Natural killer cell (primary cell): Measurements from ENCODE around the gene CUX1. TPM values are rescaled to one million over a fixed set of nuclear protein-coding genes. Genes with fewer than 3 reads are reported as not detected.

Experiments used
- ATAC-seq, 3 donors: fragments of 150-1000 bp in 2 of 3; fragments of 200-7000 bp in 1 of 3; cut with Tn5 transposase; 1 replicate in 1 of 3; 2 replicates in 2 of 3; pipeline ENCODE4 v1.10.0; 2021; ENCODE audit warnings: mild to moderate bottlenecking in 2 of 3, moderate library complexity in 2 of 3
- DNase-seq, 2 donors: peaks; one replicate each; pipeline versions ENCODE4 v3.0.0 to v3.0.0-alpha.2; 2013 to 2021; ENCODE audit warnings: mixed read lengths in 1 of 2
- H3K27ac ChIP-seq: one replicate; pipeline ENCODE4 v1.5.1; 2013; ENCODE audit warnings: mild to moderate bottlenecking, low read length
- H3K27me3 ChIP-seq: one replicate; pipeline ENCODE4 v1.6.1; 2013; ENCODE audit warnings: low read length; ENCODE audit not compliant: control insufficient read depth, insufficient read depth
- H3K36me3 ChIP-seq: one replicate; pipeline ENCODE4 v1.6.1; 2013; ENCODE audit warnings: low read length; ENCODE audit not compliant: control insufficient read depth, insufficient read depth
- H3K4me1 ChIP-seq: one replicate; pipeline ENCODE4 v1.6.1; 2013; ENCODE audit warnings: low read length; ENCODE audit not compliant: control insufficient read depth, insufficient read depth
- H3K4me3 ChIP-seq: one replicate; pipeline ENCODE4 v1.5.1; 2013; ENCODE audit warnings: low read length
- H3K9me3 ChIP-seq: one replicate; pipeline ENCODE4 v1.6.1; 2013; ENCODE audit warnings: low read length; ENCODE audit not compliant: control insufficient read depth, insufficient read depth
- H3K27ac Mint-ChIP-seq, 2 donors: one replicate each; pipeline ENCODE4 v1.8.0; 2022; ENCODE audit warnings: mild to moderate bottlenecking in 2 of 2, mixed read lengths in 2 of 2, moderate library complexity in 1 of 2
- H3K27me3 Mint-ChIP-seq, 2 donors: one replicate each; pipeline ENCODE4 v1.8.0; 2022; ENCODE audit warnings: low read depth in 2 of 2, mixed read lengths in 2 of 2
- H3K36me3 Mint-ChIP-seq: one replicate; pipeline ENCODE4 v1.8.0; 2022; ENCODE audit warnings: mixed read lengths
- H3K4me1 Mint-ChIP-seq, 2 donors: one replicate each; pipeline ENCODE4 v1.8.0; 2022; ENCODE audit warnings: mixed read lengths in 2 of 2
- H3K4me3 Mint-ChIP-seq: one replicate; pipeline ENCODE4 v1.8.0; 2022; ENCODE audit warnings: mild to moderate bottlenecking, moderate library complexity, mixed read lengths
- H3K9me3 Mint-ChIP-seq, 2 donors: one replicate each; pipeline ENCODE4 v1.8.0; 2022; ENCODE audit warnings: mixed read lengths in 2 of 2
- CTCF ChIP-seq: fragments of 200-600 bp; IDR thresholded peaks from one replicate; pipeline ENCODE4 v1.8.0; 2022; ENCODE audit warnings: antibody characterized with exemption
- WGBS: methylation state at CpG from one replicate; pipeline ENCODE4 v1.1.7; 2013; ENCODE audit warnings: missing lambda C conversion rate; ENCODE audit not compliant: insufficient coverage; 5-methylcytosine and 5-hydroxymethylcytosine counted together
- intact Hi-C: fragments of 100-400 bp; cut with micrococcal nuclease; formaldehyde crosslinking; loops from one replicate; pipeline ENCODE4 v1.14.2; 2022
- total RNA-seq, 4 donors: library from RNA; stranded (reverse); fragments of 120-200 nt in 1 of 4; gene quantifications; one replicate each; pipeline versions ENCODE4 v1.2.3 to v1.2.4, GENCODE V29; 2013 to 2022

The CUX1 gene
- total RNA-seq, 3 donors from 2014 or later (not counting 1 experiment from before 2014, with no cell fraction given): 59.8 to 77.4 (median 73.6) TPM

- H3K27me3 Mint-ChIP-seq: no peaks in the 10 kb centered on the region
- no peak overlapping the region for H3K4me3 Mint-ChIP-seq
- H3K27me3 ChIP-seq: no peaks in the 10 kb centered on the region
- no peaks in the 10 kb centered on the region for H3K9me3 ChIP-seq
- no peaks in the 10 kb centered on the region for H3K36me3 ChIP-seq
- no peak overlapping the region for H3K27ac Mint-ChIP-seq
- no peaks in the 10 kb centered on the region for H3K4me1 ChIP-seq
- H3K4me1 Mint-ChIP-seq: peaks cover 6 to 13% of the 10 kb centered on the region in 2 donors
- H3K36me3 Mint-ChIP-seq: no peaks in the 10 kb centered on the region
- intact Hi-C loops: no loop called here
- 91% methylated on average over 11 of the region's 11 CpGs for WGBS
- no peaks in the 10 kb centered on the region for H3K9me3 Mint-ChIP-seq
- no peak overlapping the region for H3K4me3 ChIP-seq
- TF ChIP-seq CTCF: no peak
- no peak overlapping the region for H3K27ac ChIP-seq
- DNase-seq: no peak
- no peak for ATAC-seq
Measured at GRCh38 chr7:102215711-102216110, 398.3 kb downstream of the CUX1 start.

- Histone ChIP-seq H3K9me3 (no peaks in the 10 kb centered on the region), H3K4me3 (no peak overlapping the region), H3K4me1 (no peaks in the 10 kb centered on the region), H3K36me3 (no peaks in the 10 kb centered on the region), H3K27ac (no peak overlapping the region), H3K27me3 (no peaks in the 10 kb centered on the region)
- intact Hi-C loops: no loop called here
- Mint-ChIP-seq H3K9me3 (no peaks in the 10 kb centered on the region), H3K4me1 (peaks cover 6 to 13% of the 10 kb centered on the region in 2 donors), H3K27ac (no peak overlapping the region), H3K4me3 (no peak overlapping the region), H3K27me3 (no peaks in the 10 kb centered on the region), H3K36me3 (no peaks in the 10 kb centered on the region)
- DNase-seq: no peak
- no peak for TF ChIP-seq CTCF
- 96% methylated on average over 8 of the region's 8 CpGs for WGBS
- no peak for ATAC-seq
Measured at GRCh38 chr7:102216573-102217314, 399.3 kb downstream of the CUX1 start.

- 87% methylated on average over 13 of the region's 14 CpGs for WGBS
- Mint-ChIP-seq H3K36me3 (no peaks in the 10 kb centered on the region), H3K27me3 (no peaks in the 10 kb centered on the region), H3K4me1 (peaks cover 6 to 13% of the 10 kb centered on the region in 2 donors), H3K4me3 (no peak overlapping the region), H3K9me3 (no peaks in the 10 kb centered on the region), H3K27ac (no peak overlapping the region)
- peak in 1 of 3 donors; percentile 36 for ATAC-seq
- intact Hi-C loops: no loop called here
- Histone ChIP-seq H3K36me3 (no peaks in the 10 kb centered on the region), H3K27me3 (no peaks in the 10 kb centered on the region), H3K4me3 (no peak overlapping the region), H3K4me1 (no peaks in the 10 kb centered on the region), H3K9me3 (no peaks in the 10 kb centered on the region), H3K27ac (no peak overlapping the region)
- no peak for TF ChIP-seq CTCF
- DNase-seq: no peak
Measured at GRCh38 chr7:102220229-102220850, 402.9 kb downstream of the CUX1 start.
